Measurements from ENCODE around the gene NPAS3. TPM values are rescaled to one million over a fixed set of nuclear protein-coding genes. Genes with fewer than 3 reads are reported as not detected.

NPAS3 gene
- total RNA-seq, 1 donor from 2014 or later, result not detected

- Mint-ChIP-seq H3K9me3 (no peaks in the 10 kb centered on the region), H3K4me3 (no peak overlapping the region), H3K4me1 (no peaks in the 10 kb centered on the region), H3K27ac (no peak overlapping the region), H3K27me3 (no peaks in the 10 kb centered on the region), H3K36me3 (ENCODE audit: low read depth) (no peaks in the 10 kb centered on the region)
- intact Hi-C loops (cut with micrococcal nuclease), result no loop called here
- DNase-seq, result no peak
Observed at GRCh38 chr14:33680873-33681272, 742.2 kb downstream of the NPAS3 start.

- Mint-ChIP-seq H3K27me3 (no peaks in the 10 kb centered on the region), H3K4me3 (no peak overlapping the region), H3K27ac (no peak overlapping the region), H3K9me3 (no peaks in the 10 kb centered on the region), H3K4me1 (no peaks in the 10 kb centered on the region), H3K36me3 (ENCODE audit: low read depth) (no peaks in the 10 kb centered on the region)
- intact Hi-C loops (cut with micrococcal nuclease), result no loop called here
- DNase-seq, result no peak
Observed at GRCh38 chr14:33682760-33683159, 744.1 kb downstream of the NPAS3 start.

- Mint-ChIP-seq H3K4me1 (no peaks in the 10 kb centered on the region), H3K4me3 (no peak overlapping the region), H3K36me3 (ENCODE audit: low read depth) (no peaks in the 10 kb centered on the region), H3K9me3 (no peaks in the 10 kb centered on the region), H3K27me3 (no peaks in the 10 kb centered on the region), H3K27ac (no peak overlapping the region)
- intact Hi-C loops (cut with micrococcal nuclease), result no loop called here
- no peak for DNase-seq
Observed at GRCh38 chr14:33685026-33685425, 746.3 kb downstream of the NPAS3 start.

GRCh38 chr14:33685698-33686097 lies 747.0 kb downstream of the NPAS3 start:
- no peak overlapping the region for H3K27ac Mint-ChIP-seq
- H3K9me3 Mint-ChIP-seq, result no peaks in the 10 kb centered on the region
- intact Hi-C loops (cut with micrococcal nuclease), result no loop called here
- H3K36me3 Mint-ChIP-seq (ENCODE audit: low read depth), result no peaks in the 10 kb centered on the region
- no peak overlapping the region for H3K4me3 Mint-ChIP-seq
- no peaks in the 10 kb centered on the region for H3K27me3 Mint-ChIP-seq
- no peak for DNase-seq
- H3K4me1 Mint-ChIP-seq, result no peaks in the 10 kb centered on the region

- Mint-ChIP-seq H3K9me3 (no peaks in the 10 kb centered on the region), H3K4me1 (no peaks in the 10 kb centered on the region), H3K36me3 (ENCODE audit: low read depth) (no peaks in the 10 kb centered on the region), H3K27me3 (no peaks in the 10 kb centered on the region), H3K27ac (no peak overlapping the region), H3K4me3 (no peak overlapping the region)
- DNase-seq, result no peak
- intact Hi-C loops (cut with micrococcal nuclease), result no loop called here
Observed at GRCh38 chr14:33686218-33686617, 747.5 kb downstream of the NPAS3 start.

GRCh38 chr14:33686856-33687255 lies 748.2 kb downstream of the NPAS3 start:
- Mint-ChIP-seq H3K27me3 (no peaks in the 10 kb centered on the region), H3K9me3 (no peaks in the 10 kb centered on the region), H3K4me1 (no peaks in the 10 kb centered on the region), H3K4me3 (no peak overlapping the region), H3K36me3 (ENCODE audit: low read depth) (no peaks in the 10 kb centered on the region), H3K27ac (no peak overlapping the region)
- no peak for DNase-seq
- intact Hi-C loops (cut with micrococcal nuclease), result no loop called here

- Mint-ChIP-seq H3K4me3 (no peak overlapping the region), H3K27ac (no peak overlapping the region), H3K9me3 (no peaks in the 10 kb centered on the region), H3K4me1 (no peaks in the 10 kb centered on the region), H3K27me3 (no peaks in the 10 kb centered on the region), H3K36me3 (ENCODE audit: low read depth) (no peaks in the 10 kb centered on the region)
- DNase-seq, result no peak
- intact Hi-C loops (cut with micrococcal nuclease), result no loop called here
Observed at GRCh38 chr14:33689680-33690079, 751.0 kb downstream of the NPAS3 start.

- Mint-ChIP-seq H3K4me3 (no peak overlapping the region), H3K27me3 (no peaks in the 10 kb centered on the region), H3K9me3 (no peaks in the 10 kb centered on the region), H3K27ac (no peak overlapping the region), H3K4me1 (no peaks in the 10 kb centered on the region), H3K36me3 (ENCODE audit: low read depth) (no peaks in the 10 kb centered on the region)
- no peak for DNase-seq
- intact Hi-C loops (cut with micrococcal nuclease), result no loop called here
Observed at GRCh38 chr14:33691907-33692306, 753.2 kb downstream of the NPAS3 start.

- Mint-ChIP-seq H3K9me3 (no peaks in the 10 kb centered on the region), H3K4me3 (no peak overlapping the region), H3K4me1 (no peaks in the 10 kb centered on the region), H3K27me3 (no peaks in the 10 kb centered on the region), H3K27ac (no peak overlapping the region), H3K36me3 (ENCODE audit: low read depth) (no peaks in the 10 kb centered on the region)
- intact Hi-C loops (cut with micrococcal nuclease), result no loop called here
- no peak for DNase-seq
Observed at GRCh38 chr14:33692762-33693161, 754.1 kb downstream of the NPAS3 start.

DNA sequence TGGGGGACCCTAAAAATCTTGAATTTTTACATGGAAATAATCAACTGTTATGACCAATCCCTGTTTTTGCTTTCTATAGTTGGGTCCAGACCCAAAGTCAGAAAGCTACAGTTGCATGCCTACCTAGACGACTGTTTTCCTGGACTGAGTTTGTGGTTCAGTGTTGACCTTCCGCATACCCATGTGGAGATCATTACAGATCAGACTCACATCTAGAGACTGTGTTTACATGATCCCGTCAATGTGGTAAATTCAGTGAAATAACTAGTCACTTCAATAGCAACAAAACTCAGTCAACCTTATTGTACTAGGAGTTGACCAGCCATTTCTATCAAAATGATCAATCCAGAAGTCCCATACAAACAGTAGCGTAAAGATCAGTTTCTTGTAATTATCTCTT lies 754.6 kb downstream of the NPAS3 start:
- no peak for DNase-seq
- Mint-ChIP-seq H3K36me3 (ENCODE audit: low read depth) (no peaks in the 10 kb centered on the region), H3K4me3 (no peak overlapping the region), H3K27me3 (no peaks in the 10 kb centered on the region), H3K9me3 (no peaks in the 10 kb centered on the region), H3K27ac (no peak overlapping the region), H3K4me1 (no peaks in the 10 kb centered on the region)
- intact Hi-C loops (cut with micrococcal nuclease), result no loop called here

DNA sequence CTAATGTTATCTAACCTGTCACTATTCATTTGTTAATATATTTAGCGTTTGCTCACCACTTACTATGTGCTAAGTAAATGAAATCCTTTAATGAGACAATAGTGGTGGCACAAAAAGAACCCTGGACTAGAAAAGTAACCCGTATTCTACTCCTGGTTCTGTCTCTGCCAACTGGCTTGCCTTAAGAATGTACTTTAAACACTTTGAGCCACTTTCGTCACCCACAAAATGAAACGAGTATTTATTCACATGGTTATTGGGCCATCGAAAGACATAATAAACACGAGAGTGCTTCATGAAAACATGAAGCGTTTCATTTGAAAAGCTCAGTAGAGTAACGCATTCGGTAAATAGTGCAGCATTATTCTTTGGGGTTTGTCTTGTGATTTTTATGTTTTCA lies 757.5 kb downstream of the NPAS3 start:
- H3K27me3 Mint-ChIP-seq, result no peaks in the 10 kb centered on the region
- H3K9me3 Mint-ChIP-seq, result no peaks in the 10 kb centered on the region
- H3K36me3 Mint-ChIP-seq (ENCODE audit: low read depth), result no peaks in the 10 kb centered on the region
- no peaks in the 10 kb centered on the region for H3K4me1 Mint-ChIP-seq
- H3K27ac Mint-ChIP-seq, result no peak overlapping the region
- intact Hi-C loops (cut with micrococcal nuclease), result no loop called here
- no peak overlapping the region for H3K4me3 Mint-ChIP-seq
- DNase-seq, result no peak

DNA sequence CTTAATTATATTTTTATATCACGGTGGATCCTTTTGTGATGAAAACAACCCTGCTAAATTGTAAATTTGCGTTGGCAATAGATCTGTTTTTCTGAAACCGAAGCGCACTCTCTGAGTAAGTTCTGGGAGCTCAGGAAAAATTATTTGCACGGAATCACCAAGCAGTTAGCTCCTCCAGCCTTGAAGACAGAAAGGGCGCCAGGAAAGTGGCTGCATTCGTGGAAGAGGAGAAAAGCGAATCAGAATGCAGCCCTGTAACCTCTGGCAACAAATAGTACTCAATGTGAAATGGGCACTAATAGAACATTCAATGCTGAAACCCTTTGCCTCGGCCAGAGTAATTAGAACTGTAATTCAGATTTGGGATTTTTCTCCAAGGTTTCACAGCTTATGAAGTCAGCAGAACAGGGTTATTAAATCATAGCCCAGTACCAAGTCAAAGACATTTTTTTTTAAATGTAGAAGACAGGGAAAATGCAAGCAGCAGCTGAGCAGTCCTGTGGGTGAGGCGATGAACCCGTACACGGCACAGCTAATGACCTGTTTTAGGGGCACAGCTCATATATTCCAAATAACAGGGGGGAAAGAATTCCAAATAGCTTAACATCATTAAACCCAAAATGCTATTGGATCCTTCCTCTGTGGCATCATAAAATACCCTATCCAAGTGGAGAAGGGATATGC lies 760.8 kb downstream of the NPAS3 start:
- Mint-ChIP-seq H3K4me1 (no peaks in the 10 kb centered on the region), H3K9me3 (no peaks in the 10 kb centered on the region), H3K27ac (no peak overlapping the region), H3K36me3 (ENCODE audit: low read depth) (no peaks in the 10 kb centered on the region), H3K27me3 (no peaks in the 10 kb centered on the region), H3K4me3 (no peak overlapping the region)
- DNase-seq, result no peak
- intact Hi-C loops (cut with micrococcal nuclease), result no loop called here

DNA sequence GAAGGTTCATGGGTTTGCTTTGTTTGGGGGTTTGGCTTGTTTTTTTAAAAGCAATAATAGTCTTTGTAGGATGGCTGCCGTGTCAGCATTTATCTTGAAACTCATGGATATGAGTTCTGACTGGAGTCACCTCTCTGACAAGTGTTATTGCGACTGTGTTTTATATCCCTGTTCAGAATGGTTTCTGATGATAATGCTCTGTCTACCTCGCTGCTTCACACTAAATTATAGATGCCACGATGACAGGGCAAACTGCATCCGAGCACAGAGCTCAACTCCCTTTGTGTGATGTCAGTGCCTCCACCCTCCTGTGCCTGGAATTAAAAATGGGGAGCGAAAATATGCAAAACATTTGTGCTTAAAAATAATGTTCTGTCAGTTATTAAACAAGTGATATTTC lies 761.4 kb downstream of the NPAS3 start:
- Mint-ChIP-seq H3K4me1 (no peaks in the 10 kb centered on the region), H3K4me3 (no peak overlapping the region), H3K36me3 (ENCODE audit: low read depth) (no peaks in the 10 kb centered on the region), H3K27ac (no peak overlapping the region), H3K9me3 (no peaks in the 10 kb centered on the region), H3K27me3 (no peaks in the 10 kb centered on the region)
- intact Hi-C loops (cut with micrococcal nuclease), result no loop called here
- DNase-seq, result no peak

DNA sequence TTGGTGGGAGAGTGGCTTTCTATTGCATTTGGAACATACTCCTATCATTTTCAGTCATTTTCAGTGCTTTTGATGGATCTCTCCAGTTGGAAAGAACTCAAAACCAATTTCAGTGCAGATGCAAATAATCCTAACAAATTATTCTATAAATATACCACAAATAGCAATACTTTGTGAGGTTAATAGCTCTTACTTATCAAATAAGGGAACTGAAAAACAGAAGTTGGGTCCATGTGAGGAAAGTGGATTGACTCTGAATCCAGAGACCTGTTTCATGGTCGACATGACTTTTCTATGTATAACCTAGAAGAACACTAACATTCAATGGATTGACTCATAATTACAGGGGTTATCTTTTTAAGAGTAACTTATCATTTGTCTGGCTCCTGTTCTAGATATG lies 763.6 kb downstream of the NPAS3 start:
- intact Hi-C loops (cut with micrococcal nuclease), result no loop called here
- no peak overlapping the region for H3K4me3 Mint-ChIP-seq
- H3K27ac Mint-ChIP-seq, result no peak overlapping the region
- DNase-seq, result no peak
- H3K36me3 Mint-ChIP-seq (ENCODE audit: low read depth), result no peaks in the 10 kb centered on the region
- no peaks in the 10 kb centered on the region for H3K9me3 Mint-ChIP-seq
- H3K27me3 Mint-ChIP-seq, result no peaks in the 10 kb centered on the region
- no peaks in the 10 kb centered on the region for H3K4me1 Mint-ChIP-seq

GRCh38 chr14:33704481-33704880 lies 765.8 kb downstream of the NPAS3 start:
- Mint-ChIP-seq H3K4me1 (no peaks in the 10 kb centered on the region), H3K9me3 (no peaks in the 10 kb centered on the region), H3K27ac (no peak overlapping the region), H3K36me3 (ENCODE audit: low read depth) (no peaks in the 10 kb centered on the region), H3K4me3 (no peak overlapping the region), H3K27me3 (no peaks in the 10 kb centered on the region)
- no peak for DNase-seq
- intact Hi-C loops (cut with micrococcal nuclease), result no loop called here
